Measurements from ENCODE around the gene S1PR4.

Gene S1PR4

GRCh38 chr19:3178377-3178972 is at the start of gene S1PR4:
Gene S1PR4, plus strand, starts transcription at chr19:3178769. Its CDS starts 24 bp downstream, at chr19:3178793.
- DNase-seq (ENCODE audit: low read depth) = no peak

- peak; percentile 23 for DNase-seq (ENCODE audit: low read depth)
Measured at GRCh38 chr19:3129112-3129511, 49.5 kb upstream of the S1PR4 start.

GRCh38 chr19:3131168-3131567 is 47.4 kb upstream of the S1PR4 start:
- no peak for DNase-seq (ENCODE audit: low read depth)

- DNase-seq (ENCODE audit: low read depth) = no peak
Measured at GRCh38 chr19:3132971-3133792, 45.4 kb upstream of the S1PR4 start.

GRCh38 chr19:3133793-3134116 is 44.8 kb upstream of the S1PR4 start:
- DNase-seq (ENCODE audit: low read depth) = no peak

- DNase-seq (ENCODE audit: low read depth) = no peak
Measured at GRCh38 chr19:3135961-3136683, 42.4 kb upstream of the S1PR4 start, which contains the start of gene GNA15. Gene GNA15, plus strand, starts transcription at chr19:3136033. Its CDS starts 418 bp downstream, at chr19:3136451.

GRCh38 chr19:3136684-3137055 is 41.9 kb upstream of the S1PR4 start:
- no peak for DNase-seq (ENCODE audit: low read depth)

GRCh38 chr19:3137119-3137518 is 41.5 kb upstream of the S1PR4 start:
- no peak for DNase-seq (ENCODE audit: low read depth)

- DNase-seq (ENCODE audit: low read depth) = no peak
Measured at GRCh38 chr19:3138268-3138667, 40.3 kb upstream of the S1PR4 start.

GRCh38 chr19:3140667-3141038 is 37.9 kb upstream of the S1PR4 start:
- DNase-seq (ENCODE audit: low read depth) = no peak

GRCh38 chr19:3142292-3142670 is 36.3 kb upstream of the S1PR4 start:
- DNase-seq (ENCODE audit: low read depth) = peak; percentile 80

- DNase-seq (ENCODE audit: low read depth) = no peak
Measured at GRCh38 chr19:3142781-3143337, 35.7 kb upstream of the S1PR4 start.

- DNase-seq (ENCODE audit: low read depth) = no peak
Measured at GRCh38 chr19:3145909-3146676, 32.5 kb upstream of the S1PR4 start.

GRCh38 chr19:3146677-3147100 is 31.9 kb upstream of the S1PR4 start:
- no peak for DNase-seq (ENCODE audit: low read depth)

- no peak for DNase-seq (ENCODE audit: low read depth)
Measured at GRCh38 chr19:3148503-3148902, 30.1 kb upstream of the S1PR4 start.

GRCh38 chr19:3149089-3149488 is 29.5 kb upstream of the S1PR4 start:
- DNase-seq (ENCODE audit: low read depth) = no peak

- DNase-seq (ENCODE audit: low read depth) = no peak
Measured at GRCh38 chr19:3149526-3150505, 28.8 kb upstream of the S1PR4 start.

GRCh38 chr19:3150739-3151329 is 27.7 kb upstream of the S1PR4 start:
- no peak for DNase-seq (ENCODE audit: low read depth)

GRCh38 chr19:3151563-3152418 is 26.8 kb upstream of the S1PR4 start:
- DNase-seq (ENCODE audit: low read depth) = no peak

GRCh38 chr19:3152419-3152780 is 26.2 kb upstream of the S1PR4 start:
- DNase-seq (ENCODE audit: low read depth) = no peak

All from HS-27A (cell line).